ENCODE data around the gene FBXW9.
"Not testable (repeated sequence)": the region's sequence is repeated elsewhere in the genome, so short reads cannot be mapped to it uniquely, and the experiment has no call there.

Gene FBXW9

GRCh38 chr19:12647047-12647446 lies 49.4 kb downstream of the FBXW9 start (continued):
- TF ChIP-seq ZNF391 (tag by site-specific recombination; IDR thresholded peaks at IDR 0.05; ENCODE audit: borderline replicate concordance, low read depth) (no peak), ZIC2 (tag by site-specific recombination; IDR thresholded peaks at IDR 0.05) (no peak), ZNF148 (tag by site-specific recombination; IDR thresholded peaks at IDR 0.05; ENCODE audit: borderline replicate concordance) (no peak), ZNF76 (tag by site-specific recombination; IDR thresholded peaks at IDR 0.05; ENCODE audit: borderline replicate concordance, low read depth) (no peak), ZNF324 (tag by site-specific recombination; IDR thresholded peaks at IDR 0.05) (no peak), ZNF645 (tag by site-specific recombination; IDR thresholded peaks at IDR 0.05) (no peak), ZNF677 (tag by site-specific recombination; IDR thresholded peaks at IDR 0.05) (no peak)

- no peak overlapping the region for H3K27ac ChIP-seq (ENCODE audit: extremely low read depth, low read depth, low read length)
- POLR2A ChIA-PET: no interaction called here
- peaks cover 0 to 9% of the 10 kb centered on the region in 2 experiments; a peak in 1 of 3 replicates for H3K36me3 ChIP-seq (ENCODE audit: control insufficient read depth in 2 of 2, insufficient read depth in 1 of 2, low read length in 2 of 2)
- no peaks in the 10 kb centered on the region for H3K4me1 ChIP-seq (ENCODE audit: control insufficient read depth, insufficient read depth, low read length)
- H3K9me3 ChIP-seq (ENCODE audit: control insufficient read depth, insufficient read depth, low read depth, low read length): no peaks in the 10 kb centered on the region
- CTCF ChIA-PET: no interaction called here
- TF ChIP-seq ZSCAN5A (tag by site-specific recombination; IDR thresholded peaks at IDR 0.05): no peak
- TF ChIP-seq ZBTB8A (tag by site-specific recombination; IDR thresholded peaks at IDR 0.05): no peak
- TF ChIP-seq ZNF266 (tag by site-specific recombination; IDR thresholded peaks at IDR 0.05; ENCODE audit: low read depth): no peak
- no peak overlapping the region for H3K4me3 ChIP-seq (ENCODE audit: low read depth, low read length)
Measured at GRCh38 chr19:12646551-12646950, 49.9 kb downstream of the FBXW9 start.

GRCh38 chr19:12643716-12644115 lies 52.7 kb downstream of the FBXW9 start:
- CTCF ChIA-PET: interaction anchor here (1.0 kb wide), 1 partner anchor 204 kb away, joined by 5 read pairs; no protein-coding TSS in a partner anchor
- POLR2A ChIA-PET; H3K27ac ChIP-seq (ENCODE audit: extremely low read depth, low read depth, low read length); H3K4me1 ChIP-seq (ENCODE audit: control insufficient read depth, insufficient read depth, low read length); H3K4me3 ChIP-seq (ENCODE audit: low read depth, low read length); H3K9me3 ChIP-seq (ENCODE audit: control insufficient read depth, insufficient read depth, low read depth, low read length); H3K36me3 ChIP-seq (ENCODE audit: control insufficient read depth in 2 of 2, insufficient read depth in 1 of 2, low read length in 2 of 2): not testable (repeated sequence)

GRCh38 chr19:12642506-12642905 lies 53.9 kb downstream of the FBXW9 start:
- Histone ChIP-seq H3K36me3 (ENCODE audit: control insufficient read depth in 2 of 2, insufficient read depth in 1 of 2, low read length in 2 of 2) (peaks cover 0 to 4% of the 10 kb centered on the region in 2 experiments; a peak in 1 of 3 replicates), H3K4me1 (ENCODE audit: control insufficient read depth, insufficient read depth, low read length) (no peaks in the 10 kb centered on the region), H3K9me3 (ENCODE audit: control insufficient read depth, insufficient read depth, low read depth, low read length) (no peaks in the 10 kb centered on the region), H3K27ac (ENCODE audit: extremely low read depth, low read depth, low read length) (no peak overlapping the region), H3K4me3 (ENCODE audit: low read depth, low read length) (no peak overlapping the region)
- ChIA-PET CTCF (no interaction called here), POLR2A (no interaction called here)
- TF ChIP-seq ZNF140 (tag by site-specific recombination; IDR thresholded peaks at IDR 0.05): no peak

GRCh38 chr19:12641456-12641855 lies 55.0 kb downstream of the FBXW9 start:
- Histone ChIP-seq H3K9me3 (ENCODE audit: control insufficient read depth, insufficient read depth, low read depth, low read length) (no peaks in the 10 kb centered on the region), H3K27ac (ENCODE audit: extremely low read depth, low read depth, low read length) (no peak overlapping the region), H3K4me1 (ENCODE audit: control insufficient read depth, insufficient read depth, low read length) (no peaks in the 10 kb centered on the region), H3K4me3 (ENCODE audit: low read depth, low read length) (no peak overlapping the region), H3K36me3 (ENCODE audit: control insufficient read depth in 2 of 2, insufficient read depth in 1 of 2, low read length in 2 of 2) (peaks cover 0 to under 1% of the 10 kb centered on the region in 2 experiments; a peak in 1 of 3 replicates)
- POLR2A ChIA-PET: interaction anchor here (0.7 kb wide), 1 partner anchor 101 kb away, joined by 3 read pairs; no protein-coding TSS in a partner anchor
- CTCF ChIA-PET: no interaction called here
- TF ChIP-seq HOXD13 (CRISPR knock-in tag; IDR thresholded peaks at IDR 0.05; ENCODE audit: borderline replicate concordance) (no peak), ZNF148 (tag by site-specific recombination; IDR thresholded peaks at IDR 0.05; ENCODE audit: borderline replicate concordance) (no peak), SCRT1 (tag by site-specific recombination; IDR thresholded peaks at IDR 0.05; ENCODE audit: borderline replicate concordance) (no peak), ZNF280C (tag by site-specific recombination; IDR thresholded peaks at IDR 0.05) (no peak), ZNF544 (tag by site-specific recombination; IDR thresholded peaks at IDR 0.05) (no peak), ZNF548 (tag by site-specific recombination; IDR thresholded peaks at IDR 0.05) (no peak)
